IPS-11a (cell line): Measurements from ENCODE around the gene CFAP92.

Experiments used
- H3K4me3 ChIP-seq: one replicate; pipeline ENCODE4 v1.5.1; 2013; ENCODE audit warnings: low read depth, low read length, control low read depth

The CFAP92 gene

DNA sequence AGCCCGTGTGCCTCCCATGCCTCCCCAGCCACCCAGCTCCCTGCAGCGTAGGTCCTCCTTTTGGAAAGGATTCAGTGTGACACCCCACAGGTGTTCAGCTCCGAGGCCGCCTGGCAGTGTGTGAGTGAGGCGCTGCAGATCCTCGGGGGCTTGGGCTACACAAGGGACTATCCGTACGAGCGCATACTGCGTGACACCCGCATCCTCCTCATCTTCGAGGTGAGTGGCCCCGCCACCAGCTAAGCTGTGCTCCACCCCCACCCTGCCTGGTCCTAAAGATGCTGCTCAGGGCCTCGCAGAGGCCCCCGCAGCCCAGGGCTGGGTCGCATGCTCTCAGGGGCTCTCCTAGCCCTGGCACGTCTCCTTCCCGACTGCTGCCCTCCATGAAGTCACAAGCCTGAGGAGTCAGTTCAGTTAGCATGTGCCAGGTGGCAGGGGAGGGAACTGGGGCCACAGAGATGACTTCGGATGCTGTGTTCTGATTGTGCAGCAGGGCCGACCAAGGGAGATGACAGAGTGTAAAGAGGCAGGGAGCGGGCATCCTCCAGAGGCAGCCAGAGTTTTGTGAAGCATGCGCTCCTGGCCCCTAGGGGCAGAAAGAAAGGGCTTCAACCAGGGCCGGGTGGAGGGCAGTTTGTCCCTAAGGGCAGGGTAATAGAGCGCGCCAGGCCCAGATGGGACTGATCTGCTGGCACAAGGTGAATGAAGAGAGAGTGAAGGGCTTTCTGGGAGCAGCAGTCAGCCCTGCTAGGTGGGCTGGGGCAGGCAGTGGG is 87.7 kb downstream of the CFAP92 start:
- no peak overlapping the region for H3K4me3 ChIP-seq

- H3K4me3 ChIP-seq, result no peak overlapping the region
These were observed 90.4 kb downstream of the CFAP92 start for GRCh38 chr3:128903501-128903900.

DNA sequence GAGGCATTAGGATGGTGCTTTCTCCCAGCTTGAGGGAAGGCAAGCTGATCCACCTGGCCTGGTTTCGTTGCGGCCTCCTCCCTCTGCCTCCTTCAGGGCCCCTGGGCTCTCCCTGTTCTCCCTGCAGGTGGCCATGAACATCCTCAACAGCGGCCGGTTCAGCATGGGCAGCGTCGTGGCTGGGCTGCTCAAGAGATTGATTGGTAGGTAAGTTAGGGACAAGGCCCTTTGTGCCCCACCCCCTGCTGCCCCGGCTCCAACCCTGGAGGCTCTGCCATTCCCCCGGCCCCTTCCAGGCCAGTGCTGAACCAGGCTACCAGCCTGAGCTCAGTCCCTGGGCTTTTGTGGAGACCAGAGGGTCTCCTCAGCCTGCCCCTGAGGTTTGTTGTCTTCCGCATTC is 91.5 kb downstream of the CFAP92 start:
- H3K4me3 ChIP-seq, result no peak overlapping the region

GRCh38 chr3:128895843-128896697 is 97.8 kb downstream of the CFAP92 start:
- no peak overlapping the region for H3K4me3 ChIP-seq

DNA sequence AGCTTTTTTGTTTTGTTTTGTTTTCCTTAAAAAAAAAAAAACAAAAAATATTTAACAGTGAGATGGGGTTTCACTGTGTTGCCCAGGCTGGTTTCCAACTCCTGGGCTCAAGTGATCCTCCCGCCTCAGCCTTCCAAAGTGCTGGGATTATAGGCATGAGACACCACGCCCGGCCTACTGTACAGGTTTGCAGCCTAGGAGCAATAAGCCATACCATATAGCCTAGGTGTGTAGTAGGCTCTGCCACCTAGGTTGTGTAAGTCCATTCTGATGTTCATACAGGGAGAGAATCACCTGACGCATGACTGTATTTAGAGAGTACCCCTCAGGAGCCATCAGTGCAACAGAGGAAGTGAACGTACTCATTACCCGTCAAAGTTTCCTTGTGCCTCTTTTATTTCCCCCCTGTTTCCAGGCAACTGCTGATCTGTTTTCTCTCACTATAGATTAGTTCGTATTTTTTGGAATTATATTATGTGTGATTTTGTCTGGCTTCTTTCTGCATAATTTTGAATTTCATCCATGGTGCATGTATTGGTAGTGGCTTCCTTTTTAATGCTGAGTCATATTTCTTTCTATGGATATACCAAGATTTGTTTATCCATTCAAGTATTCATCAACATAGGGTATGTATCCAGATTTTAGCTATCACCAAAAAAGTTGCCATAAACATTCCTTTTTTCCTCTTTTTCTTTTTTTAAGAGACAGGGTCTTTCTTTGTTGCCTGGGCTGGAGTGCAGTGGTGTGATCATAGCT is 104.6 kb downstream of the CFAP92 start:
- no peak overlapping the region for H3K4me3 ChIP-seq

DNA sequence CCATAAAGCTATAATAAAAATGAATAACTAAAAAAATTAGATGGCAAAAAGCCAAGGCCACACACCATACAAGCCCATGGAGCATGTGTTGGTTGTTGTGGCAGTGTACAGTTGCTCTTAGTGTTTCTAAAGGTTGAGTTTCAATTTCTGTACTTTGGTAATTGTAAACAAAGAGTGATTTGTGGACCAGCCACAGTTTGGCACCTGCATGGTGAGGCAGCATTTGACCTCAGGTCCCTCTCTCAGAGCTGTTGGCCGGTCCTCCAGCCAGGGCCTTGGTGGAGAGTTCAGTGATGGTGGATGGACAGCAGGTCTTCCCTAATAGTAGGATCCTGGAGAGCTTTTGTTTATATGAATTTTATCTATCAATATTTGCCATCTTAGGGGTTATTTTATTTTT is 108.9 kb downstream of the CFAP92 start:
- no peak overlapping the region for H3K4me3 ChIP-seq

DNA sequence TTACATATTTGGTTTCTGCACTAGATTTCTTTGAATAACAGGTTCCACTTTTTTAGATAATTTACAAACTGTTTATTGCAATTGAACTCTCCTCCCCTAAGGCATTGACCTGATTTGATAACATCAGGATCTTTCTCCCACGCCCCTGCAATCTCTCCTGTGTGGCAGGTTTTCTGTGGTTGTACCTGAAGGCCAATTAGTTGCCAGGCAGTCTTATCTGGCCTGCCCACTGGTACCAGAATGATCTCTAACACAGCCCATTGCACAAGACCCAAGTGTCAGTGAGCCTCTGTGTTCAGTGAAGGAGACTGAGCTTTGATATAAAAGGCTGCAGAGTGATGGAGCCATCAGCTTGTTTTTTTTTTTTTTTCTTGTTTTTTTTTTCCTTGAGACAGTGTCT is 111.2 kb downstream of the CFAP92 start:
- H3K4me3 ChIP-seq, result no peak overlapping the region

DNA sequence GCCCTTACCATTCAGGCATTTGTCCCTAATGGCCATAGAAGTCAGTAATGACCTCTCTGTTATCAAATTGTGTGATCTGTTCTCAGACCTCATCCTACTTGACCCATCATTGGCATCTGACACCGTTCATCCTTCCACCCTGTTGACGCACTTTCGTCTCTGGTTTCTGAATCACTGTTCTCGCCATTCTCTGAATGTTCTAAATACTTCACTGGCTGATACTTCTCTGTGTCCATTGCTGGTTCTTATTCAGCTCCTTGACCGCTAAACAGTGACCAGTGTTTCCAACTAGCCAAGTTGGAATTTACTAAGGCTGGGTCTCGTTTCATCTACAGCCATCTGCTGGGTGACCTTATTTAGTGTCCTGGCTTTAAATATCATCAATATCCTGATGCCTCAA is 112.3 kb downstream of the CFAP92 start:
- H3K4me3 ChIP-seq, result no peak overlapping the region

- peak overlapping the region; percentile 86 for H3K4me3 ChIP-seq
These were observed 113.4 kb downstream of the CFAP92 start for GRCh38 chr3:128880455-128880854.

DNA sequence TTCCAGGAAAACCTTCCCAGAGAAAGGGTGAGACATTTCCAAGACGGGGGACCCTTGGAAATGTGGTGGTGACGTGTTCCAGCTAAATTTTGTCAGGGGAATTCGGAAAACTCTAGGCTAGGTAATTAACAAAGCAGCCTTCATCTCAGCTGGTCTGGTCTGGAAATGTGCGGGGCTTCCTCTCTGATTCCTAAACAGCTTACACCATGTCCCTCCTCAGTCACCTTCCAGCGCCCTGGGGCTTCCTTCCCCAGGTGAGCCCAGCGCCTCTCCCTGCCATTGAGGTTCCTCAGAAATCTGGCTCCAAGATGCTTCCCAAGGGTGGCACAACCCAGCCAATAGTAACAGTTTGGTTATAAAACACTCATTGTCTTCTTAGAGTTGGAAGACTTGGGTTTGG is 113.9 kb downstream of the CFAP92 start:
- H3K4me3 ChIP-seq, result peak overlapping the region; percentile 86

DNA sequence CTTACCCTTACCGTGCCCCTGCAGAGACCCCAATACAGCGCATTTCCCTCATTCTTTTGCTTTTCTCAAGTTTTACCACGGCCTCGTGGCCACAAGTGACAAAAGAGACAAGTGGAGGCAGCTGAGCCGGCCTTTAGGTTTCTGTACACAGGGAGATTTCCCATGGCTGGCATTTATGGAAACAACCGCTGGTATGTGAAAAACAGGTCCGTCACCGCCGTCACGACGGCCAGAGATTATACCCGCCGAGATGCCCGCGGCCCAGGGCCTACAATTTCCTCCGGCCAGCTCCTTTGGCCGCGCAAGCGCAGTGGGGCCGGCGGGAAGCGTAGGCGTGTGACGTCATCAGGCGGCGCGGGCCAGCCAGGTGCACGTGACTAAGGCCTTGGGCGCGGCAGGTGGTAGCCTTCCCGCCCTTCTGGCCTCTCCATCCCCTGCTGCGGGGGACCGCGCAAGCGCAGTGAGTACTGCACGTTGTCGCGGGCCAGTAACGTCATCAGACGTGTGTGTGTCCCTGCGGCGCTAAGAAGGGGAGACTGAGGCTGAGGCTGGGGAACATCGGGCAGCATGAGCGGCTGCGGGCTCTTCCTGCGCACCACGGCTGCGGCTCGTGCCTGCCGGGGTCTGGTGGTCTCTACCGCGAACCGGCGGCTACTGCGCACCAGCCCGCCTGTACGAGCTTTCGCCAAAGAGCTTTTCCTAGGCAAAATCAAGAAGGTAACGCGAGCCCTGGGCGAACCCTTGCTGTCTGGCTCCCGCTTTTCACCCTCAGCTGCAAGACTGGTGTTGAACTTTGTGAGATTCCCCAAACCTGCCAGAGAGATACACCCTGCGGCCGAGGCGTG is 114.5 kb downstream of the CFAP92 start, which contains the start of gene ACAD9:
ACAD9 (plus strand) TSS at position 496 of the 845 bp plus-strand sequence; CDS start at position 568, 72 bp downstream.
- H3K4me3 ChIP-seq, result peak within 1 kb of the TSS; percentile 86

DNA sequence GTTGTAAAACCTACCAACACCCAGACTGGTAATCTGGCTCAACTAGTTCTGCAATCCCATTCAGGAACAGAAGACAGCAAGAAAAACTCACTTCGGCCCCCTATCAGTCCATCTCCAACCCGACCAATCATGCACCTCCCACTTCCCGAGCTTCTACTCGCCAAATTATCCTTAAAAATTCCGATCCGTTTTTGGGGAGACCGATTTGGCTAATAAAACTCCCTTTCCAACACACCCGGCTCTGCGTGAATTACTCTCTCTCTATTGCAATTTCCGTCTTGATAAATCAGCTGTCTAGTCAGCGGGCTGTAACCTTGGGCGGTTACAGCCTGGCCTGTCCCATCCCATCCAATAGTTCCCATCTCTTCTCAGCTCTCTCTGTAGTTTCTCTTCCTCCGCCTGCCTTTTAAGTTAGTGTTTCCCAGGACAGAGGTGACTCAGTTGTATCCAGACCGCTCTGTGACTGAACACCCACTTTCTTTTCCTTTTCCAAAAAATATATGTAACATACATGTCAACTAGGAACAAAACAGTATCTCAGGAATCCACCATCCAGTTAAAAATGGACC is 115.2 kb downstream of the CFAP92 start:
- peak overlapping the region; percentile 86 for H3K4me3 ChIP-seq

GRCh38 chr3:128878011-128878457 is 115.8 kb downstream of the CFAP92 start:
- peak overlapping the region; percentile 86 for H3K4me3 ChIP-seq

- H3K4me3 ChIP-seq, result no peak overlapping the region
These were observed 118.2 kb downstream of the CFAP92 start for GRCh38 chr3:128875556-128876120.

DNA sequence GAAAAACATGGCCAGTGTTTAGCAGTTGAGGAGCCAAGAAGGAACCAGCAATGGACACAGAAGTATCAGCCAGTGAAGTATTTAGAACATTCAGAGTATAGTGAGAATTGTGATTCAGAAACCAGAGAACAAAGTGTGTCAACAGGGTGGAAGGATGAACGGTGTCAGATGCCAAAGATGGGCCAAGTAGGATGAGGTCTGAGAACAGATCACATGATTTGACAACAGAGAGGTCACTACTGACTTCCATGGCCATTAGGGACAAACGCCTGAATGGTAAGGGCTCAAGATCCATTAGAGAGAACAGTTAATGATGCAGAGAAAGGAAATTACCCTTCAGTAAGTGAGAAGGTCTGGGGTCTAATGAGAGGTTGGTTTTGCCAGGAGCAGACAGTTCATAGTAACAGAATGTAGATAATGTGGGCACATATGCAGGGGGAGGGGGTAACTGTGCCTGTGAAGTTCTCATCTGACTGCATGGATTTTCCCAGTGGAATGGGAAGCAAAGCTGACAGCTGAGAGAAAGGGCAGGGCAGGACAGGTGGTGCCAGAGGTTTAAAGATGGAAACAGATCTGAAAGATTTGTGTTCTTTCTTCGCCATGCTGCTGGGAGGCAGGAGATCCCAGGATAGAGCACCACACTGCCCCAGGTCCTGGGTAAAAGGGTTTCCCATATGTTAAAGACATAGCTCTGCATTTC is 119.2 kb downstream of the CFAP92 start:
- no peak overlapping the region for H3K4me3 ChIP-seq

GRCh38 chr3:128873244-128874022 is 120.4 kb downstream of the CFAP92 start:
- no peak overlapping the region for H3K4me3 ChIP-seq

DNA sequence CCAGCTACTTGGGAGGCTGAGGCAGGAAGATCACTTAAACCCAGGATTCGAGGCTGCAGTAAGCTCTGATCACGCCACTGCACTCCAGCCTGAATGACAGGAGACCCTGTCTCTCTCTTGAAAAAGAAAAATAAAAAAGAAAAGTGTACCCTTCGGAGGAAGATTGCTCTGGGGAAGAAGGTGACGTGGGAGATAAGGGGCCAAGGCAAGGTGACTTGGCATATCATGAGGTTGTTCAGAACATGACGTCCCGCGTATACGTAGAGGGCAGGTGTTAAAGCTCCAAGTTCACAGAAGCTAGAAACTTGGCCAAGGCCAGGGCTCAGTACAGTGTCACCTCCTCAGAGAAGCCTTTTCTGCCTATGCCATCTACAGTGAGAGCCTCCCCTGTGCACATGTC is 121.1 kb downstream of the CFAP92 start:
- no peak overlapping the region for H3K4me3 ChIP-seq

GRCh38 chr3:128872282-128872681 is 121.6 kb downstream of the CFAP92 start:
- no peak overlapping the region for H3K4me3 ChIP-seq
